ENCODE data around the gene IER5L.

The IER5L gene

GRCh38 chr9:129182122-129182521 lies 4.1 kb upstream of the IER5L start:
- DNase-seq (ENCODE audit: low read depth in 1 of 2, low spot score in 1 of 2), result no peak

DNA sequence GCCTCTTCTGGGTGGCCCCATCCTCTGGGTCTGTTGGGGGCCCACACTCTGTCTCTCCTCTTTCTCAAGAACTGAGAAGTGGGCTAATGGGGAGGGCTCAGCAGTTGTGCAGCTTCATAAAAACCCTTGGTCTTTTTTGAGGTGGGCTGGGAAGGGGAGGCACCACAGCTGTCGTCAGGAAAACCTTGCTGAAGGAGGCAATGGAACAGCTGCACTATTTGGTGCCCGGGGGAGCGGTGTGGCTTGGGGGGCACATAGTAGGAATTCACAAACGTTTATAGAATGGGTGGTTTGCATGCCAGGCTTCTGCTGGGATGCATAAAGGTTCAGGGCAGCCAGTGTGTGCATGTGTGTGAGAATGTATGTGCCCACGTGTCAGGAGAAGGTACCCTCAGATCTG lies 3.2 kb upstream of the IER5L start:
- no peak for DNase-seq (ENCODE audit: low read depth in 1 of 2, low spot score in 1 of 2)

- DNase-seq (ENCODE audit: low read depth in 1 of 2, low spot score in 1 of 2), result no peak
Measured at GRCh38 chr9:129178568-129179382, 714 bp upstream of the IER5L start.

- no peak for DNase-seq (ENCODE audit: low read depth in 1 of 2, low spot score in 1 of 2)
Measured at GRCh38 chr9:129177443-129177790, 644 bp downstream of the IER5L start.

DNA sequence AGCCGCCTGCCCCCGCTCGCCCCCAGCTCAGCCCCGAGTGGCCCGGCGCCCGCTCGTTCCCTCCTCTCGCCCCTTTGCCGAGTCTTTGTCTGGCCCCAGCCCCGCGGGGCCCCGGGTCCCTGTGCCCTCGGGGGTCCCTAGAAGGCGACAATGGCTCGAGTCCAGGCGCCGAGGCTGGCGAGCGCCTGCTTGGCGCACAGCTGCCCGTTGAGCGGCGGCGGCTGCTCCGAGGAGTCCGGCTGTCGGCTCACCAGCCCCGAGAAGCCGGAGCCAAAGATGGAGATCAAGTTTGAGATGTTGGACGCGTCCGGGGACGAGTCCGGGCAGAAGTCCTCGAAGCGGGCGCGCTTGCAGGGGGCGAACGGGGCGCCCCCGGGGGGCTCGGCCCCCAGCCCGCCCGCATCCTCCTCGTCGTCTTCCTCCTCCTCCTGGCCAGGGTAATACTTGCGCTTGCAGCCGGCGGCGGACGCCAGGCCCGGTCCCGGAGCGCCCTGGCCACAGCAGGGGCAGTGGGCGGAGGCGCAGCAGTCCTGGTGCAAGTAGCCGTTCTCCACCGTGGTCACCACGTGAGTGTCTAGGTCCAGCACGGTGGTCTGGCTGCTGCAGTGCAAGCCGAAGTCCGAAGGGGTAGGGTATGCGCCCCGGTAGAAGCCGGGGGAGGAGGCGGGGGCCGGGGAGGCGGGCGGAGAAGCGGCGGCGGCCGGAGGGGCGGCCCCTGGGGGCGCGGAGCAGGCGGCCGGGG lies 1.2 kb downstream of the IER5L start:
- DNase-seq (ENCODE audit: low read depth in 1 of 2, low spot score in 1 of 2), result no peak

- DNase-seq (ENCODE audit: low read depth in 1 of 2, low spot score in 1 of 2), result peak in 1 of 2 donors; percentile 10
Measured at GRCh38 chr9:129175825-129176633, 2.0 kb downstream of the IER5L start.

GRCh38 chr9:129175515-129175824 lies 2.6 kb downstream of the IER5L start:
- DNase-seq (ENCODE audit: low read depth in 1 of 2, low spot score in 1 of 2), result no peak

GRCh38 chr9:129174724-129175514 lies 3.1 kb downstream of the IER5L start:
- DNase-seq (ENCODE audit: low read depth in 1 of 2, low spot score in 1 of 2), result no peak

DNA sequence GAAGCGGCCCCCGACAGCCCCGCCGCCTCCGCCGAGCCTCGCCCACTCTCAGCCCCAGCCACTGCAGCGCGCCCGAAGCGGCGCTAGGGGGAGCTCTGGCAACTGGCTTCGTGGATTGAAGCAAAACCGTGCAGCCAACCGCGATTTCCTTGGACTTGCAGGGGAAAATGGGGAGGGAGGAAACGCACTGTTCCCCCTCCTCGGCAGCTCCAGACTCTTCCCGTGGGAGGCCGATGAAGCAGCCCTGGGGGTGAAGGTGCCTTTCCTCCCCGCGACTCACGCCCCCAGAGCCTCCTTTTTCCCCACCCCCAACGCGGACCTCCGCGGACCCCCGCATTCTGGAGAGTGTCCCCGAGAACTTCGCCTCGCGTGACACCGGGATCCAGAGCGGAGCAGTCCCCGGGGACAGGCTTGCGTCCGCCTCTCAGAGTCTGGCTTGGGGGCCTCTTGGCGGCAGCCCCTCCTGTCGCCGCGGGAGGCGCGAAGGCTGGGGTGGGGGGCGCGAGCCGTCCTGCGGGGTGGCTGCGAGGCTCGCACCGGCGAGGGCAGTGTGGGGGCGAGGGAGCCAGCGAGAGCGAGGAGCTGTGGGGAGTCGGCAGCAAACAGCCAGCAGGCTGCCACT lies 3.8 kb downstream of the IER5L start:
- peak; percentile 58 to 74 for DNase-seq (ENCODE audit: low read depth in 1 of 2, low spot score in 1 of 2)

GRCh38 chr9:129173296-129174101 lies 4.6 kb downstream of the IER5L start:
- no peak for DNase-seq (ENCODE audit: low read depth in 1 of 2, low spot score in 1 of 2)

- DNase-seq (ENCODE audit: low read depth in 1 of 2, low spot score in 1 of 2), result no peak
Measured at GRCh38 chr9:129172816-129173215, 5.2 kb downstream of the IER5L start.

- DNase-seq (ENCODE audit: low read depth in 1 of 2, low spot score in 1 of 2), result no peak
Measured at GRCh38 chr9:129171993-129172751, 5.9 kb downstream of the IER5L start.

GRCh38 chr9:129170229-129170628 lies 7.8 kb downstream of the IER5L start:
- DNase-seq (ENCODE audit: low read depth in 1 of 2, low spot score in 1 of 2), result no peak

- DNase-seq (ENCODE audit: low read depth in 1 of 2, low spot score in 1 of 2), result no peak
Measured at GRCh38 chr9:129166623-129167557, 11.2 kb downstream of the IER5L start.

GRCh38 chr9:129165198-129165597 lies 12.9 kb downstream of the IER5L start:
- no peak for DNase-seq (ENCODE audit: low read depth in 1 of 2, low spot score in 1 of 2)

DNA sequence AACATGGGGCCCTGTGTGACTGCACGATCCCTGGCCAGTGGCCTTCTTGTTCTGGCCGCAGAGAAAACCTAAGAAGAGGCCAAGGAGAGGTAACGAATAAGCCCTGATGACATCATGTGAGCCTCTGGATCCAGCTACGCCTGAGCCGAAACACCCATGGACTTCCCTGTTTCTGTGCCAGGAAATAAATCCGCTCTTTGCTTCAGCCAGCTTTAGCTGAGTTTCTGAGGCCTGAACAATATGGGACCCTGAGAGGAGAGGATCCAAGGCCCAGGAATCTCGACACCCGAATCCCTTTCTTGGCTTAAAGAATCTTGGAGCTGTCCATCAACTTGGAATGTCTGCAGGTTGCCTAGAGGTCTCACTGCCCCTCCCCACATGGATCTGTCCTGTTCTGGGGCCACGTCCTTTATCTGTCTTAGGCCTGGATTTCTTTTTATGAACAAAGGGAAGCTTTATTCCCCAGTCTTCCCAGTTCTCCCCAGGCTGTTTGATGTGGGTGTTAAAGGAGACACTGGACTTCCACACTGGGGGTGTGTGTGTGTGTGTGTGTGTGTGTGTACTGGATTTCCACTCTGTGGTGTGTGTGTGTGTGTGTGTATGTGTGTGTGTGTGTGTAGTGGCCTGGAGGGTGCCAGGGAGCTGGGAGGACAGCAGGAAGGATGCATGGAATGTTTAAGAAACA lies 13.7 kb downstream of the IER5L start:
- DNase-seq (ENCODE audit: low read depth in 1 of 2, low spot score in 1 of 2), result no peak

- DNase-seq (ENCODE audit: low read depth in 1 of 2, low spot score in 1 of 2), result no peak
Measured at GRCh38 chr9:129163753-129164152, 14.3 kb downstream of the IER5L start.

Measured in stimulated activated CD4-positive, alpha-beta T cell treated with anti-CD3 and anti-CD28 coated beads, Interleukin-15, amount 100 ng/mL, for 1 hour (primary cell).